D721Med (cell line): ENCODE data around the gene ZP4.
"Not testable (repeated sequence)": the region's sequence is repeated elsewhere in the genome, so short reads cannot be mapped to it uniquely, and the experiment has no call there.

Source experiments
- DNase-seq: peaks from one replicate; pipeline ENCODE4 v3.0.0; 2011; ENCODE audit warnings: low spot score; ENCODE audit not compliant: insufficient read length
- FAIRE-seq: peaks from 2 replicates; lab custom pipeline; 2011; peaks lifted over from hg19 to GRCh38; lab: Jason Lieb, UNC
- CTCF ChIP-seq: IDR thresholded peaks from 2 replicates; pipeline ENCODE4 v1.5.1; 2012; ENCODE audit warnings: mild to moderate bottlenecking, control low read depth; ENCODE audit not compliant: insufficient read depth; ENCODE audit errors: missing control alignments

Gene ZP4

GRCh38 chr1:237851210-237851845 is 39.4 kb downstream of the ZP4 start:
- FAIRE-seq = peak; percentile 96
- peak; percentile 52 for DNase-seq
- TF ChIP-seq CTCF = peak; percentile 72

- not testable (repeated sequence) for FAIRE-seq, DNase-seq
Observed at GRCh38 chr1:237843516-237843915, 47.2 kb downstream of the ZP4 start.

- FAIRE-seq = no peak
- TF ChIP-seq CTCF = no peak
- no peak for DNase-seq
Observed at GRCh38 chr1:237841485-237841884, 49.2 kb downstream of the ZP4 start.

- no peak for FAIRE-seq
- DNase-seq = no peak
- no peak for TF ChIP-seq CTCF
Observed at GRCh38 chr1:237838904-237839534, 51.7 kb downstream of the ZP4 start.

- no peak for TF ChIP-seq CTCF
- FAIRE-seq (no peak), DNase-seq (no peak)
Observed at GRCh38 chr1:237838320-237838719, 52.4 kb downstream of the ZP4 start.

GRCh38 chr1:237834461-237834860 is 56.3 kb downstream of the ZP4 start:
- DNase-seq (no peak), FAIRE-seq (no peak)
- no peak for TF ChIP-seq CTCF

- TF ChIP-seq CTCF = no peak
- DNase-seq = no peak
- no peak for FAIRE-seq
Observed at GRCh38 chr1:237834048-237834447, 56.7 kb downstream of the ZP4 start.
